GM12891 (cell line): ENCODE results near the gene ST6GAL1.

ENCODE experiments used
- DNase-seq: peaks from one replicate; pipeline ENCODE4 v3.0.0; 2011; ENCODE audit warnings: low spot score; ENCODE audit not compliant: insufficient read length
- FAIRE-seq: peaks from 2 replicates; lab custom pipeline; 2011; peaks lifted over from hg19 to GRCh38; lab: Jason Lieb, UNC
- PAX5 ChIP-seq: IDR thresholded peaks from 2 replicates; pipeline ENCODE4 v1.6.1; 2011; ENCODE audit warnings: low read length, moderate library complexity, mild to moderate bottlenecking; ENCODE audit not compliant: insufficient read depth, severe bottlenecking
- POLR2A ChIP-seq: IDR thresholded peaks from 2 replicates; pipeline ENCODE4 v1.6.1; 2011; ENCODE audit warnings: low read depth, low read length, control low read depth
- POLR2AphosphoS5 ChIP-seq: IDR thresholded peaks from 2 replicates; pipeline ENCODE4 v1.6.1; 2011; ENCODE audit warnings: low read depth, low read length, control low read depth
- POU2F2 ChIP-seq: IDR thresholded peaks from 2 replicates; pipeline ENCODE4 v1.6.1; 2011; ENCODE audit warnings: low read depth, mild to moderate bottlenecking, control low read depth, low read length, moderate library complexity
- SPI1 ChIP-seq: IDR thresholded peaks from 2 replicates; pipeline ENCODE4 v1.6.1; 2011; ENCODE audit warnings: low read depth, low read length, control low read depth
- TAF1 ChIP-seq: IDR thresholded peaks from 2 replicates; pipeline ENCODE4 v1.6.1; 2011; ENCODE audit warnings: low read depth, low read length, control low read depth

ST6GAL1 gene

GRCh38 chr3:187031934-187032333 is 101.6 kb downstream of the ST6GAL1 start:
- TF ChIP-seq POLR2AphosphoS5, result no peak
- no peak for TF ChIP-seq POU2F2
- TF ChIP-seq POLR2A, result no peak
- TF ChIP-seq TAF1, result no peak
- no peak for TF ChIP-seq SPI1
- no peak for TF ChIP-seq PAX5
- FAIRE-seq (peak; percentile 23), DNase-seq (no peak)

- FAIRE-seq, result peak; percentile 73
- DNase-seq, result no peak
- TF ChIP-seq SPI1 (no peak), PAX5 (no peak), POLR2A (no peak), POLR2AphosphoS5 (no peak), POU2F2 (no peak), TAF1 (no peak)
Observed at GRCh38 chr3:187036394-187036793, 106.1 kb downstream of the ST6GAL1 start.

GRCh38 chr3:187039100-187039722 is 108.9 kb downstream of the ST6GAL1 start:
- FAIRE-seq, result peak; percentile 57
- DNase-seq, result no peak
- TF ChIP-seq POU2F2 (no peak), TAF1 (no peak), SPI1 (no peak), PAX5 (no peak), POLR2AphosphoS5 (no peak), POLR2A (no peak)

- no peak for DNase-seq
- no peak for TF ChIP-seq POU2F2
- TF ChIP-seq SPI1, result no peak
- TF ChIP-seq PAX5, result no peak
- TF ChIP-seq POLR2AphosphoS5, result no peak
- no peak for TF ChIP-seq TAF1
- TF ChIP-seq POLR2A, result no peak
- peak; percentile 84 for FAIRE-seq
Observed at GRCh38 chr3:187039723-187040414, 109.5 kb downstream of the ST6GAL1 start.

GRCh38 chr3:187040516-187041361 is 110.4 kb downstream of the ST6GAL1 start:
- no peak for TF ChIP-seq TAF1
- no peak for TF ChIP-seq POU2F2
- no peak for TF ChIP-seq POLR2A
- no peak for TF ChIP-seq SPI1
- TF ChIP-seq PAX5, result no peak
- no peak for TF ChIP-seq POLR2AphosphoS5
- peak; percentile 48 for FAIRE-seq

GRCh38 chr3:187041362-187042307 is 111.3 kb downstream of the ST6GAL1 start:
- FAIRE-seq, result peak; percentile 83
- 0 out of 2 replicates have a peak, but pooled peaks have one; percentile 3 for TF ChIP-seq TAF1
- TF ChIP-seq POLR2AphosphoS5, result no peak
- 0 out of 2 replicates have a peak, but pooled peaks have one; percentile 6 for TF ChIP-seq SPI1
- DNase-seq, result no peak

More at GRCh38 chr3:187040516-187041361, 110.4 kb downstream of the ST6GAL1 start:
- DNase-seq, result no peak

GRCh38 chr3:187042346-187042745 is 112.0 kb downstream of the ST6GAL1 start:
- FAIRE-seq, result peak; percentile 23
- no peak for DNase-seq
- TF ChIP-seq POLR2A (no peak), PAX5 (no peak), SPI1 (no peak), TAF1 (no peak), POLR2AphosphoS5 (no peak), POU2F2 (no peak)

GRCh38 chr3:187042874-187043458 is 112.6 kb downstream of the ST6GAL1 start:
- FAIRE-seq (no peak), DNase-seq (no peak)
- TF ChIP-seq SPI1, result no peak
- peak; percentile 36; the same call in 1 of the 2 replicates for TF ChIP-seq POLR2A
